ENCODE results near the gene TRMT44. TPM values are rescaled to one million over a fixed set of nuclear protein-coding genes. Genes with fewer than 3 reads are reported as not detected.

TRMT44 gene
- total and polyA plus RNA-seq, 7 donors = 2.1 to 29.1 (median 14.2) TPM

DNA sequence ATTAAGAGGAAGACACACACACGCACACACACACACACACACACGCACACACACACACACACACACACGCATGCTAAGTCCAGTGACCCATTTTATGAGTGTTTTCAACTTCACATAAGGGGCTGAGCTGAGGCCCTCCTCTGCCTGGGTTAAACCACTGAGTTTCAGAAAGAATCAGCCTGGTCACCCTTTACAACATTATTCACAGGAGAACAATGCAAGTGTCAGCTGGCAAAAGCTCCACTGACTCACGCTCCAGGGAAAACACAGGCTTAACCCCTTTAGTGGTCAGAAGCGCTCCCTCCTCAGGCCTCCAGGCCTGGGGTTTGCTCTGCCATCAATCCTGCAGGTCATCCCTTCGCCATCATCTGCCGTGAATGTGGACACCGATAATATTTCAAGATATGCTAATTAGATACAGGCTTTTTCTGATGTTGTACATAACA, 47.0 kb upstream of the TRMT44 start:
- peaks cover 9 to 46% (median 26%) of the 10 kb centered on the region in 4 donors for H3K36me3 ChIP-seq
- no peak overlapping the region for H3K4me3 ChIP-seq
- 72 to 74% methylated on average over 8 of the region's 8 CpGs for WGBS, 2 donors
- no peaks in the 10 kb centered on the region for H3K27me3 ChIP-seq
- peaks cover 0 to 46% (median 41%) of the 10 kb centered on the region in 4 donors for H3K4me1 ChIP-seq
- TF ChIP-seq, protein P1, sequence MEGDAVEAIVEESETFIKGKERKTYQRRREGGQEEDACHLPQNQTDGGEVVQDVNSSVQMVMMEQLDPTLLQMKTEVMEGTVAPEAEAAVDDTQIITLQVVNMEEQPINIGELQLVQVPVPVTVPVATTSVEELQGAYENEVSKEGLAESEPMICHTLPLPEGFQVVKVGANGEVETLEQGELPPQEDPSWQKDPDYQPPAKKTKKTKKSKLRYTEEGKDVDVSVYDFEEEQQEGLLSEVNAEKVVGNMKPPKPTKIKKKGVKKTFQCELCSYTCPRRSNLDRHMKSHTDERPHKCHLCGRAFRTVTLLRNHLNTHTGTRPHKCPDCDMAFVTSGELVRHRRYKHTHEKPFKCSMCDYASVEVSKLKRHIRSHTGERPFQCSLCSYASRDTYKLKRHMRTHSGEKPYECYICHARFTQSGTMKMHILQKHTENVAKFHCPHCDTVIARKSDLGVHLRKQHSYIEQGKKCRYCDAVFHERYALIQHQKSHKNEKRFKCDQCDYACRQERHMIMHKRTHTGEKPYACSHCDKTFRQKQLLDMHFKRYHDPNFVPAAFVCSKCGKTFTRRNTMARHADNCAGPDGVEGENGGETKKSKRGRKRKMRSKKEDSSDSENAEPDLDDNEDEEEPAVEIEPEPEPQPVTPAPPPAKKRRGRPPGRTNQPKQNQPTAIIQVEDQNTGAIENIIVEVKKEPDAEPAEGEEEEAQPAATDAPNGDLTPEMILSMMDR (IDR thresholded peaks at IDR 0.05) = no peak
- TF ChIP-seq EP300 (IDR thresholded peaks at IDR 0.05) (peak in 1 of 4 donors; percentile 48), POLR2AphosphoS5 (IDR thresholded peaks at IDR 0.05) (peak; percentile 15 to 81 (median 68))
- intact Hi-C loops (cut with DNase I) = loop anchor here (2.0 kb wide), 1 partner anchor 73 kb away; no protein-coding TSS in a partner anchor
- peak overlapping the region; percentile 75 to 82 (median 78) for H3K27ac ChIP-seq
- peak; percentile 91 for DNase-seq
- H3K9me3 ChIP-seq = no peaks in the 10 kb centered on the region

DNA sequence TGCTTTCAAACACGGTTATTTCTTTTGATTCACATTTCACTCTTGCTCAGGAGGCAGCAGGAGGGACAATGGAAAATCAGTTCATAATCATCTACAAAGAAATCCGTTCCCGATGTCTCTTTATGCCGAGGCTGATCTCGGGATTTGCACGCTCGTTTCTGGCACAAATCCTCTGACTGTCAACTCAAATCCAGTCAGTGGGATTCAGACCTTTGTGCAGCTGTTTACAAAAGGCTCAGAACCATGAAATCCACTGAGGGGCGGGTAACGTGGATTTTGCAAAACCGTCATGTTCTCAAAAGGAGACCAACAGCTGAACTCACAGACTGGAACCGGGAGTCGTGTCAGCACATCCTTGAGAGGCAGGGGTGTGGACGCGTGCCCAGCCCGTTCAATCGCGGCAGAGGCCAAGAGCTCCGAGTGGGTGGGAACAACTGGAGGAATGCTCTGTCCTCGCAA, 46.5 kb upstream of the TRMT44 start:
- no peak overlapping the region for H3K4me3 ChIP-seq
- peaks cover 7 to 46% (median 26%) of the 10 kb centered on the region in 4 donors for H3K36me3 ChIP-seq
- H3K4me1 ChIP-seq = peaks cover 0 to 46% (median 41%) of the 10 kb centered on the region in 4 donors
- peak overlapping the region; percentile 75 to 82 (median 78) for H3K27ac ChIP-seq
- WGBS, 2 donors = 74 to 84% methylated on average over 19 of the region's 19 CpGs
- intact Hi-C loops (cut with DNase I) = no loop called here
- no peaks in the 10 kb centered on the region for H3K27me3 ChIP-seq
- peak; percentile 91 for DNase-seq
- no peaks in the 10 kb centered on the region for H3K9me3 ChIP-seq
- peak in 2 of 4 donors; percentile 15 to 45 for TF ChIP-seq POLR2AphosphoS5 (IDR thresholded peaks at IDR 0.05)
- TF ChIP-seq, protein P1 (IDR thresholded peaks at IDR 0.05) = no peak
- no peak for TF ChIP-seq EP300 (IDR thresholded peaks at IDR 0.05)

DNA sequence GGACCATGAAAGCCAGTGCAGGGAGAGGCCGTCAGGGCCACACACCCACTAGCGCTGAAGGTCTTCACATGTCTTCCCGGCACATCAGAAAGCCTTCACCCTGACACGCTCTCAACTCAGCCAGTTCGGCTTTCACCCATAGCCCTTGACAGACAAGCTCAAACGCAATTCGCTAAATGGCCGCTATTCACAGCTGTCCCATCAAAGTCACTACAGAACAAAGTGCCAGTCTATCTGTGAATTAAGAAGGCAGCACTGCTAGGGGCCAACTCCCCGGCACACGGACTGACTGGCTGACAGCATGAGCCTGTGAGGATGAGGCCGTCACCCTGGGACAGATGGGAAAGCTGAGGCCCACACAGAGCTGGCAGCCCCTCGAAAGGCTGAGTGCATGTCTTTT, 45.8 kb upstream of the TRMT44 start:
- H3K4me3 ChIP-seq = no peak overlapping the region
- H3K9me3 ChIP-seq = no peaks in the 10 kb centered on the region
- peaks cover 3 to 46% (median 25%) of the 10 kb centered on the region in 4 donors for H3K36me3 ChIP-seq
- no peak for DNase-seq
- no peaks in the 10 kb centered on the region for H3K27me3 ChIP-seq
- intact Hi-C loops (cut with DNase I) = no loop called here
- TF ChIP-seq EP300 (IDR thresholded peaks at IDR 0.05) = no peak
- TF ChIP-seq, protein P1 (IDR thresholded peaks at IDR 0.05) = no peak
- TF ChIP-seq POLR2AphosphoS5 (IDR thresholded peaks at IDR 0.05) = no peak
- no peak for TF ChIP-seq POLR2A (IDR thresholded peaks at IDR 0.05)
- peaks cover 0 to 46% (median 41%) of the 10 kb centered on the region in 4 donors for H3K4me1 ChIP-seq
- H3K27ac ChIP-seq = peak overlapping the region; percentile 75 to 82 (median 78)
- 94 to 96% methylated on average over 12 of the region's 12 CpGs for WGBS, 2 donors

DNA sequence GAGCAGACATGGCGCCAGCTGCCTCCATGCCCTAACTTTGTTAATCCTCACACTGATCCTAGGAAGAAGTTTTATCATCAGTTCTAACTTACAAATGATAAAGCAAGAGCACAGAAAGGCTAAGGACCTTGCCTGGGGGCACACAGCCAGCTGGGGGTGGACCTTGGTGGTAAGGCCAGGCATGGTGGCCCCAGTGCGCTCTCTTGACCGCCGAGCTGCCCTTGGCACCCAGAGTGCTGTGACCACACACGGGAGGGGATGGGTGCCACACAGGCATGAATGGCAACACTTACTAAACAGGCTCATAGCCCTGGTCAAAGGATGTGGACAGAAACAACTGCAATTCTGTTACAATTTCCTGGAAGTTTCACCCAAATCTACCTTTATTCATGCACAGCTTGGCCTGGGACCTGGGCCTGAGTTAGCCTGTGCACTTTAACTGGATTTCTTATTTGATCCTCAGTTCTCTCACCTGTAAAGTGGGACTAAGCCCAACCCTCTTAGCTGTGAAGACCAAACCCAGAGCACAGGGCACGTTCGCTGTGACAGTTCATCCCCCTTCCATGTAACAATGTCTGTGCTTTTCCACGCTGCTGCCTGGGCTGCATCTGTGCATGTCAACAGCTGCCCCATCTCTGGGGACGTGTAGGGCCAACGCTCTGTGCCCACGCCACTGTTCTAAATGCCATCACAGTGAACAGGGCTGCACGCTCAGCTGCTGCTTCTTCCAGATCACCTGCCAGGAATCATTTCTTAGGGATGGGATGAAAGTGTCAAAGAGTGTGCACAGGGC, 44.9 kb upstream of the TRMT44 start:
- peak overlapping the region in 3 of 4 donors; percentile 75 to 82 (median 78) for H3K27ac ChIP-seq
- DNase-seq = no peak
- H3K9me3 ChIP-seq = no peaks in the 10 kb centered on the region
- peaks cover 0 to 43% (median 41%) of the 10 kb centered on the region in 4 donors for H3K4me1 ChIP-seq
- H3K36me3 ChIP-seq = peaks cover 3 to 46% (median 25%) of the 10 kb centered on the region in 4 donors
- TF ChIP-seq POLR2A (IDR thresholded peaks at IDR 0.05) (no peak), POLR2AphosphoS5 (IDR thresholded peaks at IDR 0.05) (no peak), EP300 (IDR thresholded peaks at IDR 0.05) (no peak)
- TF ChIP-seq, protein P1 (IDR thresholded peaks at IDR 0.05) = no peak
- WGBS, 2 donors = 93 to 97% methylated on average over 12 of the region's 12 CpGs
- no peak overlapping the region for H3K4me3 ChIP-seq
- H3K27me3 ChIP-seq = no peaks in the 10 kb centered on the region
- intact Hi-C loops (cut with DNase I) = no loop called here
